GM19043 (cell line): ENCODE data around the gene DARS1.
A peak's percentile ranks its signal among the peaks of the same experiment; 100 is the strongest.

Experiments used
- ATAC-seq: cut with Tn5 transposase; IDR thresholded peaks from one replicate; pipeline ENCODE4 v1.9.1; 2021; ENCODE audit warnings: low read depth; ENCODE audit not compliant: unreplicated experiment

DARS1 gene

GRCh38 chr2:135948642-135949355 lies 36.6 kb downstream of the DARS1 start:
- peak; percentile 77 for ATAC-seq

GRCh38 chr2:135948141-135948540 lies 37.3 kb downstream of the DARS1 start:
- ATAC-seq = no peak

GRCh38 chr2:135947483-135947882 lies 37.9 kb downstream of the DARS1 start:
- ATAC-seq = no peak

- ATAC-seq = no peak
These were observed 39.9 kb downstream of the DARS1 start for GRCh38 chr2:135945526-135945925.

DNA sequence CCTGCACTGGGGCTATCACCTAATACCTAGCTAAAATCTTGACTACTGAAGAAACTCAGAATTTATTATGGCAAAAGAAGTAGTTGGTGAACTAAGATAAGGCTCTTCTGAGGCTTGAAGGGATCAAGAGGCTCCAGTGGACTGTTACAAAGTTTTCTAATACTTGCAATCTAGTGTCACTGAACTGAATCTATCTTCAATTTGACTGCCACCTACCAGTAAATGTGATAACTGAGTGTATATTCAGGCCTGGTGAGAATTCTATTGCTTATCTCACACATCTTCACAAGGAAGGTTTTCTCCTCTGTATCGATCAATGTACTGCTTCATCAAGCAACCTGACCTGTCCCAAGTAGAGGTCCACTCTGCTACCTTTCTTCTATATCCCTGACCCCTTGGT lies 40.8 kb downstream of the DARS1 start:
- no peak for ATAC-seq

- no peak for ATAC-seq
These were observed 42.3 kb downstream of the DARS1 start for GRCh38 chr2:135942936-135943688.

DNA sequence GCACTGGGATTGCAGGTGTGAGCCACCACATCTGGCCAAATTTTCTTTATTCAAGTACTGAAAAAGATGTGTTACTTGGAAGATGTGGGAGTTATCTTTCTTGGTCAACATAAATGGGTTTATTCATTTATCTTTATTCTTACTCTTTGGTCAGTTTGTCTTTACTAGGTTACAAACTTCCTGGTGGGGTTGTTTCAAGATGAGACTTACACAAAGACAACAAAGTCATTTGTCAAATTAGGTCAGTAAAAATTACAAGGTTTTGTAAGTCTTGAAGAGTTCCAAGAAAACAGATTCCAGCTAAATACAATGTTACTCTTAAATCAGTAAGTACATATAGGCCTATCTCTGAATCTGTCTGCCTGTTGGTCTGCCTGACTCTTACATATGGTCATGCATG lies 48.9 kb downstream of the DARS1 start:
- ATAC-seq = no peak

- ATAC-seq = no peak
These were observed 49.5 kb downstream of the DARS1 start for GRCh38 chr2:135935914-135936313.

- ATAC-seq = peak; percentile 85
These were observed 53.5 kb downstream of the DARS1 start for GRCh38 chr2:135931776-135932443.

DNA sequence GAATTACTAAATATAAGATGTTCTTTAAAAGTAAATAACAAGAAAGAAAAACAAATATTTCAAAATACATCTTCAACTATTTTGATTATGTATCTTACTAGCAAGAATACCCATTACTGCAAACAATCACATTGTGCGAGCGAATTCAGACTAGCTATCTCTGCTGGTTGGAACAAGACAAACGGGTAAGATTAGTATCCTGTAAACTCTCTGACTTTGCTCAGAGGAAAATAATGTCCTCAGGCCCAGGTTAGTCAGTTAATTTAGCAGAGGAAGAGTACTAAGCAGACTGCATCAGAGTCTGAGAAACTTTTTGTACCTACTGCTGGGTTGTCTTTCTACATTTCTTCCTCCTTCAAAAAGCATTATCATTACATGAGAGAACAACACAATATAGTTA lies 58.8 kb downstream of the DARS1 start:
- ATAC-seq = no peak

GRCh38 chr2:135925571-135925970 lies 59.9 kb downstream of the DARS1 start:
- ATAC-seq = no peak

- ATAC-seq = no peak
These were observed 69.2 kb downstream of the DARS1 start for GRCh38 chr2:135916207-135916606.

- no peak for ATAC-seq
These were observed 70.9 kb downstream of the DARS1 start for GRCh38 chr2:135914485-135914884.

GRCh38 chr2:135913727-135914365 lies 71.6 kb downstream of the DARS1 start:
- ATAC-seq = no peak

DNA sequence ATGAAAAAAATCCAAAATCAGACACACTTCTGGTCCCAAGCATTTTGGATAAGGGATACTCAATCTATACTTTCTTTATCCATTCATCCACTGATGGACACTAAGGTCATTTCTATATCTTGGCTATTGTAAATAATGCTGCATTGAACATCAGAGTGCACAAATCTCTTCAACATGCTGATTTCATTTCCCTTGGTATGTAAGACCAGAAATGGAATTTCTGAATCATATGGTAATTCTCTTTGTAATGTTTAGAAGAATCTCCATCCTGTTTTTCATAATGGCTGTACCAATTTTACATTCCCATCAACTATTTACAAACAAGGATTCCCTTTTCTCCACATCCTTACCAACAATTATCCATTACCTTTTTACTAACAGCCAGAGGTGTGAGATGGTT lies 75.5 kb downstream of the DARS1 start:
- ATAC-seq = no peak

DNA sequence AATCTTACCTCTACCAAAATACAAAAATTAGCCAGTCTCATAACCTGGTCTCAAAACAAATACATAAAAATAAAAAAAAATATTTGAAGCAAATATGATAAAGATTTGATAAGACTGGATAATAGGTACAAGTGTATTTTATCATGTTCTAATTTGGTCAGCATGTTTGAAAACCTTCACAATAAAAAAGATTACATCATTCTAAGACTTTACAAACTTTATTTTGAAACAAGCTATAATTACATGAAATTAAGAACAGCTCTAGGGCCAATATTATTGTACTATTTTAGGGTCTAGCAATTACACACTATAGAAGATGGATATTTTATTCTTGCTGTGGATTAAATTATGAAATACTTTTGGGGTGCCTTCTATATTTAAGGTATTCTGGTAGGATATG lies 79.7 kb downstream of the DARS1 start:
- no peak for ATAC-seq

DNA sequence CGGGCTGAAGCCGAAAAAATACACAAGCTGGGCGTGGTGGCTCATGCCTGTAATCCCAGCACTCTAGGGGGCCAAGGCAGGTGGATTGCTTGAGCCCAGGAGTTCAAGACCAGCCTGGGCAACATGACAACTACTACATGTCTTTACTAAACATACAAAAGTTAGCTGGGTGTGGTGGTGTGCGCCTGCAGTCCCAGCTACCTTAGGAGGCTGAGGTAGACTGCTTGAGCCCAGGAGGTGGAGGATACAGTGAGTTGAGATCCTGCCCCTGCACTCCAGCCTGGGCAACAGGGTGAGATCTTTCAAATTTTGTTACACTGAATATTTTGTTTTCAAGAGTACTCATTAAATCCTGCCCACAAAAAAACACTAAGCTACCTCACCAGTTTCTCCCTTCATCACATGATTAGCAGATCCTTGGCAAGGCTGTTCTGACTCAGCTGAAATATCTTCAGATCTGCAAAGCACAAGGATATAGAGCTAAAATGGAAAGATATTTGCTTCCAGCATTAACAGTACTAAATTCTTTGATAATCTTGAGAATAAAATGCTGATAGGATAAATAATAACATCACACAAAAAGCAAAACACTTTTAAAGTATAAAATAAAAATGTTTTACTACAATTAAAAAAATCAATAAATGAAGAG lies 81.0 kb downstream of the DARS1 start:
- ATAC-seq = no peak

DNA sequence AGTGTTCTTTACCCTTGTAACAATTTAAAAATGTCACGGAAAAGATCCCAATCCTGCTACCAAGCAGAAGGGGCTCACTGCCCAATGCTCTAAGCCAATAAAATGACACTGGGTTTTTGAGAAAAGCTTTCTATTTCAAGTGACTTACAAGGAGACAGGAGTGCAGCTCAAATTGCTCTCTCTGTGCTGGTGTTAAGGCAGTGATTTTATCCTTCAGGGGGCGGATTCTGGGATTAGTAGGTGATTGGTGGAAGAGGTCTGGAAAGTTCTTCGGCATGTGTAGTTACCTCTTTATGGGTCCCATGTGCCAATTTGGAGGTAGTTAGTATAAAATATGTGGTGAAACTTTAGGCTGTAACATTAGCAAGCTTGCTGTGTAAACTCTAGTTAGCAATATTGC lies 81.8 kb downstream of the DARS1 start:
- ATAC-seq = no peak

- no peak for ATAC-seq
These were observed 85.9 kb downstream of the DARS1 start for GRCh38 chr2:135899567-135899966.

- ATAC-seq = no peak
These were observed 87.1 kb downstream of the DARS1 start for GRCh38 chr2:135898234-135898786.
